Chondrocyte (in vitro differentiated cells): Measurements from ENCODE around the gene NFYC. TPM values are rescaled to one million over a fixed set of nuclear protein-coding genes. Genes with fewer than 3 reads are reported as not detected.

Source experiments
- DNase-seq: peaks from one replicate; pipeline ENCODE4 v3.0.0; 2021; ENCODE audit warnings: mixed read lengths, low spot score
- H3K27ac Mint-ChIP-seq: one replicate; pipeline ENCODE4 v1.8.0; 2021; ENCODE audit warnings: mild to moderate bottlenecking, moderate library complexity, mixed read lengths; ENCODE audit not compliant: unreplicated experiment
- H3K27me3 Mint-ChIP-seq: 2 replicates; pipeline ENCODE4 v1.8.0; 2021; ENCODE audit warnings: low read depth, mixed read lengths
- H3K36me3 Mint-ChIP-seq: 2 replicates; pipeline ENCODE4 v1.8.0; 2021; ENCODE audit warnings: low read depth, mixed read lengths
- H3K4me1 Mint-ChIP-seq: 2 replicates; pipeline ENCODE4 v1.8.0; 2021; ENCODE audit warnings: low read depth, mild to moderate bottlenecking, mixed read lengths
- H3K4me3 Mint-ChIP-seq: one replicate; pipeline ENCODE4 v1.8.0; 2021; ENCODE audit warnings: mild to moderate bottlenecking, moderate library complexity, mixed read lengths; ENCODE audit not compliant: unreplicated experiment
- H3K9me3 Mint-ChIP-seq: 2 replicates; pipeline ENCODE4 v1.8.0; 2021; ENCODE audit warnings: low read depth, mixed read lengths
- total RNA-seq: library from RNA; stranded (reverse); gene quantifications from 3 replicates; pipeline ENCODE4 v1.2.1, GENCODE V29; 2021
- TF ChIP-seq, protein P1 (sequence below): fragments of 200-600 bp; sonication (generic); IDR thresholded peaks from 2 replicates; pipeline ENCODE4 v1.5.0; 2021; ENCODE audit warnings: antibody characterized with exemption, mild to moderate bottlenecking, moderate library complexity

NFYC gene
- total RNA-seq, 1 donor from 2014 or later: 35.8 TPM

- TF ChIP-seq, protein P1, sequence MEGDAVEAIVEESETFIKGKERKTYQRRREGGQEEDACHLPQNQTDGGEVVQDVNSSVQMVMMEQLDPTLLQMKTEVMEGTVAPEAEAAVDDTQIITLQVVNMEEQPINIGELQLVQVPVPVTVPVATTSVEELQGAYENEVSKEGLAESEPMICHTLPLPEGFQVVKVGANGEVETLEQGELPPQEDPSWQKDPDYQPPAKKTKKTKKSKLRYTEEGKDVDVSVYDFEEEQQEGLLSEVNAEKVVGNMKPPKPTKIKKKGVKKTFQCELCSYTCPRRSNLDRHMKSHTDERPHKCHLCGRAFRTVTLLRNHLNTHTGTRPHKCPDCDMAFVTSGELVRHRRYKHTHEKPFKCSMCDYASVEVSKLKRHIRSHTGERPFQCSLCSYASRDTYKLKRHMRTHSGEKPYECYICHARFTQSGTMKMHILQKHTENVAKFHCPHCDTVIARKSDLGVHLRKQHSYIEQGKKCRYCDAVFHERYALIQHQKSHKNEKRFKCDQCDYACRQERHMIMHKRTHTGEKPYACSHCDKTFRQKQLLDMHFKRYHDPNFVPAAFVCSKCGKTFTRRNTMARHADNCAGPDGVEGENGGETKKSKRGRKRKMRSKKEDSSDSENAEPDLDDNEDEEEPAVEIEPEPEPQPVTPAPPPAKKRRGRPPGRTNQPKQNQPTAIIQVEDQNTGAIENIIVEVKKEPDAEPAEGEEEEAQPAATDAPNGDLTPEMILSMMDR: no peak
- Mint-ChIP-seq H3K36me3 (peaks cover 18% of the 10 kb centered on the region), H3K4me3 (no peak overlapping the region), H3K4me1 (peaks cover 21% of the 10 kb centered on the region), H3K27me3 (no peaks in the 10 kb centered on the region), H3K27ac (no peak overlapping the region), H3K9me3 (no peaks in the 10 kb centered on the region)
- no peak for DNase-seq
These were observed 49.7 kb downstream of the NFYC start for GRCh38 chr1:40740997-40741736.

GRCh38 chr1:40742363-40743061, 51.0 kb downstream of the NFYC start:
- Mint-ChIP-seq H3K4me3 (no peak overlapping the region), H3K4me1 (peaks cover 27% of the 10 kb centered on the region), H3K27me3 (no peaks in the 10 kb centered on the region), H3K27ac (no peak overlapping the region), H3K36me3 (peaks cover 18% of the 10 kb centered on the region), H3K9me3 (no peaks in the 10 kb centered on the region)
- no peak for DNase-seq
- TF ChIP-seq, protein P1: no peak

DNA sequence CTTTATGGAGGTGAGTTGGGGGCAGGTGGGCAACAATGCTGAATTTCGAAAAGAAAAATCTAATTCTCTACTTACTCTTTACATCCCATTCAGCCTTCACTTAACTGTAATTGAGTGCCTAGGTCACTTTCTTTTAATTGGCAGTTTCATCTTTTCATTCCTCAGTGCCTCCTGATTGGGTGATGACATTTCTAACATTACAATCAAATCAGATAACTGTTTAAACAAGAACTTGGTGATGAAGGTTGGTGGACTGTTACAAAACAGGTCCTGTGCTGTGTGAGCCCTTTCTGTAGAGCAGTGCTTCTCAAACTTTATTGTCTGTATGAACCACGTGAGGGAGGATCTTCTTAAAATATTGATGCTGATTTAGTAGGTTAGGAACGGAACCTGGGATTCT, 51.9 kb downstream of the NFYC start:
- Mint-ChIP-seq H3K4me1 (peaks cover 27% of the 10 kb centered on the region), H3K27ac (no peak overlapping the region), H3K4me3 (no peak overlapping the region), H3K27me3 (no peaks in the 10 kb centered on the region), H3K9me3 (no peaks in the 10 kb centered on the region), H3K36me3 (peaks cover 19% of the 10 kb centered on the region)
- no peak for DNase-seq
- TF ChIP-seq, protein P1: no peak

DNA sequence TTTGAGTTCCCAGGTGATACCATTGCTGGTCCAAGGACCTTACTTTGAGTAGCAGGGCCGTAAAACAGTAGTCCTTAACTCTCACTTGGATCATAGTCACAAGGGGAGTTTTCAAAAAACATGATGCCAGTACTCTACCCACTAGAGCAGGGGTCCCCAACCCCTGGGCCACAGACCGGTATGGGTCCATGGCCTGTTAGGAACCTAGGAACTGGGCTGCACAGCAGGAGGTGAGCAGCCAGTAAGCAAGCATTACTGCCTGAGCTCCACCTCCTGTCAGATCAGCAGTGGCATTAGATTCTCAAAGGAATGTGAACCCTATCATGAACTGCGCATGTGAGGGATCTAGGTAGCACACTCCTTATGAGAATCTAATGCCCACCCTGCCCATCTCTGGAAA, 52.4 kb downstream of the NFYC start:
- Mint-ChIP-seq H3K4me3 (no peak overlapping the region), H3K27me3 (no peaks in the 10 kb centered on the region), H3K36me3 (peaks cover 21% of the 10 kb centered on the region), H3K27ac (no peak overlapping the region), H3K4me1 (peaks cover 27% of the 10 kb centered on the region), H3K9me3 (no peaks in the 10 kb centered on the region)
- DNase-seq: no peak
- TF ChIP-seq, protein P1: no peak

- Mint-ChIP-seq H3K27ac (peak overlapping the region; percentile 58), H3K36me3 (peaks cover 17% of the 10 kb centered on the region), H3K4me1 (peaks cover 23% of the 10 kb centered on the region), H3K27me3 (no peaks in the 10 kb centered on the region), H3K4me3 (no peak overlapping the region), H3K9me3 (no peaks in the 10 kb centered on the region)
- no peak for DNase-seq
- TF ChIP-seq, protein P1: no peak
These were observed 53.7 kb downstream of the NFYC start for GRCh38 chr1:40745176-40745575.
